Osteoblast (primary cell): ENCODE measurements around the gene POP4. TPM values are rescaled to one million over a fixed set of nuclear protein-coding genes. Genes with fewer than 3 reads are reported as not detected.
A peak's percentile ranks its signal among the peaks of the same experiment; 100 is the strongest.
"Not testable (repeated sequence)": the region's sequence is repeated elsewhere in the genome, so short reads cannot be mapped to it uniquely, and the experiment has no call there.

Experiments used
- DNase-seq: peaks from one replicate; pipeline ENCODE4 v3.0.0; 2011; ENCODE audit warnings: low spot score, mixed read lengths; ENCODE audit not compliant: insufficient read length; ENCODE audit errors: missing footprints
- H2AFZ ChIP-seq: 2 replicates; pipeline ENCODE4 v1.6.0; 2011; ENCODE audit warnings: mild to moderate bottlenecking, low read length
- H3K27ac ChIP-seq: 2 replicates; pipeline ENCODE4 v1.5.1; 2011; ENCODE audit warnings: mild to moderate bottlenecking, low read depth, low read length, moderate library complexity
- H3K27me3 ChIP-seq: 2 replicates; pipeline ENCODE4 v1.6.0; 2012; ENCODE audit warnings: mild to moderate bottlenecking, control low read depth, inconsistent platforms, low read length, moderate library complexity; ENCODE audit not compliant: insufficient read depth
- H3K36me3 ChIP-seq: 2 replicates; pipeline ENCODE4 v1.5.1; 2011; ENCODE audit warnings: mild to moderate bottlenecking, low read length, control low read depth, moderate library complexity; ENCODE audit not compliant: insufficient read depth
- H3K4me1 ChIP-seq: 2 replicates; pipeline ENCODE4 v1.5.1; 2011; ENCODE audit warnings: mild to moderate bottlenecking, low read length, control low read depth, moderate library complexity; ENCODE audit not compliant: insufficient read depth
- H3K4me2 ChIP-seq: 2 replicates; pipeline ENCODE4 v1.6.0; 2011; ENCODE audit warnings: mild to moderate bottlenecking, low read length; ENCODE audit not compliant: insufficient read depth
- H3K4me3 ChIP-seq: fragments of 200-600 bp; sonication (generic); 3 replicates; pipeline ENCODE4 v1.5.1; 2012; ENCODE audit warnings: mild to moderate bottlenecking, low read length, inconsistent platforms; ENCODE audit not compliant: insufficient read depth
- H3K79me2 ChIP-seq: 2 replicates; pipeline ENCODE4 v1.6.0; 2012; ENCODE audit warnings: mild to moderate bottlenecking, low read length, control low read depth, inconsistent platforms; ENCODE audit not compliant: insufficient read depth
- H3K9me3 ChIP-seq: 2 replicates; pipeline ENCODE4 v1.5.1; 2011; ENCODE audit warnings: low read depth, low read length, control low read depth
- H4K20me1 ChIP-seq: 2 replicates; pipeline ENCODE4 v1.6.0; 2012; ENCODE audit warnings: mild to moderate bottlenecking, low read length, control low read depth; ENCODE audit not compliant: insufficient read depth
- CTCF ChIP-seq: IDR thresholded peaks from 2 replicates; pipeline ENCODE4 v1.5.1; 2011; ENCODE audit warnings: mild to moderate bottlenecking, low read depth, low read length, moderate library complexity; ENCODE audit errors: extremely low read depth
- total RNA-seq: library from RNA; depleted of rRNA; stranded (reverse); fragments of >200 nt; gene quantifications from 2 replicates; pipeline ENCODE4 v1.2.3, GENCODE V29; 2012

Gene POP4
- total RNA-seq, 1 donor, result 59.4 TPM

GRCh38 chr19:29623726-29624488 is 17.8 kb downstream of the POP4 start:
- Histone ChIP-seq H2AFZ (no peak overlapping the region), H3K27ac (no peak overlapping the region)
- no peak for TF ChIP-seq CTCF

GRCh38 chr19:29624489-29625185 is 18.6 kb downstream of the POP4 start:
- no peak overlapping the region for H3K27ac ChIP-seq
- no peak overlapping the region for H3K4me3 ChIP-seq
- H3K4me1 ChIP-seq, result no peaks in the 10 kb centered on the region
- no peak overlapping the region for H3K4me2 ChIP-seq
- H3K27me3 ChIP-seq, result no peaks in the 10 kb centered on the region
- peak overlapping the region; percentile 35 for H2AFZ ChIP-seq
- TF ChIP-seq CTCF, result no peak
- no peaks in the 10 kb centered on the region for H4K20me1 ChIP-seq
- H3K9me3 ChIP-seq, result no peaks in the 10 kb centered on the region
- no peaks in the 10 kb centered on the region for H3K79me2 ChIP-seq
- H3K36me3 ChIP-seq, result no peaks in the 10 kb centered on the region
- DNase-seq, result no peak

More at GRCh38 chr19:29623726-29624488, 17.8 kb downstream of the POP4 start:
- no peak overlapping the region for H3K4me3 ChIP-seq
- no peak for DNase-seq
- no peaks in the 10 kb centered on the region for H3K79me2 ChIP-seq
- H3K9me3 ChIP-seq, result no peaks in the 10 kb centered on the region
- H3K4me2 ChIP-seq, result no peak overlapping the region
- H3K27me3 ChIP-seq, result no peaks in the 10 kb centered on the region
- no peaks in the 10 kb centered on the region for H4K20me1 ChIP-seq
- no peaks in the 10 kb centered on the region for H3K4me1 ChIP-seq
- no peaks in the 10 kb centered on the region for H3K36me3 ChIP-seq

- Histone ChIP-seq H2AFZ (peak overlapping the region; percentile 35), H3K4me1 (no peaks in the 10 kb centered on the region), H3K36me3 (no peaks in the 10 kb centered on the region), H3K4me3 (no peak overlapping the region), H3K27ac (no peak overlapping the region), H3K79me2 (no peaks in the 10 kb centered on the region), H3K27me3 (no peaks in the 10 kb centered on the region), H4K20me1 (no peaks in the 10 kb centered on the region), H3K4me2 (no peak overlapping the region), H3K9me3 (no peaks in the 10 kb centered on the region)
- no peak for DNase-seq
- no peak for TF ChIP-seq CTCF
Observed at GRCh38 chr19:29625186-29625651, 19.1 kb downstream of the POP4 start.

- TF ChIP-seq CTCF, result no peak
- Histone ChIP-seq H3K4me2 (no peak overlapping the region), H3K4me1 (no peaks in the 10 kb centered on the region), H3K27ac (no peak overlapping the region), H3K4me3 (no peak overlapping the region), H3K79me2 (no peaks in the 10 kb centered on the region), H3K36me3 (no peaks in the 10 kb centered on the region), H3K9me3 (no peaks in the 10 kb centered on the region), H2AFZ (no peak overlapping the region), H3K27me3 (no peaks in the 10 kb centered on the region), H4K20me1 (no peaks in the 10 kb centered on the region)
- no peak for DNase-seq
Observed at GRCh38 chr19:29626386-29626785, 20.3 kb downstream of the POP4 start.

GRCh38 chr19:29626832-29627231 is 20.7 kb downstream of the POP4 start:
- H3K27ac ChIP-seq, H3K9me3 ChIP-seq, H3K4me1 ChIP-seq, H2AFZ ChIP-seq, H4K20me1 ChIP-seq, H3K36me3 ChIP-seq, H3K79me2 ChIP-seq, DNase-seq, H3K4me2 ChIP-seq, H3K4me3 ChIP-seq, H3K27me3 ChIP-seq: not testable (repeated sequence)
